HPDE6-E6E7 (cell line): ENCODE data around the gene ZC3H18.
"Not testable (repeated sequence)": the region's sequence is repeated elsewhere in the genome, so short reads cannot be mapped to it uniquely, and the experiment has no call there.

ENCODE experiments used
- DNase-seq: peaks from one replicate; pipeline ENCODE4 v3.0.0; 2011; ENCODE audit warnings: missing footprints; ENCODE audit errors: extremely low spot score

ZC3H18 gene

GRCh38 chr16:88605186-88606147 lies 35.3 kb downstream of the ZC3H18 start:
- no peak for DNase-seq

GRCh38 chr16:88606148-88606757 lies 36.0 kb downstream of the ZC3H18 start:
- DNase-seq: no peak

- DNase-seq: no peak
These were observed 37.9 kb downstream of the ZC3H18 start for GRCh38 chr16:88608076-88608475.

GRCh38 chr16:88609426-88609825 lies 39.2 kb downstream of the ZC3H18 start:
- DNase-seq: not testable (repeated sequence)

- no peak for DNase-seq
These were observed 39.9 kb downstream of the ZC3H18 start for GRCh38 chr16:88610080-88610479.

GRCh38 chr16:88610909-88611812 lies 41.0 kb downstream of the ZC3H18 start:
- no peak for DNase-seq

GRCh38 chr16:88613293-88613692 lies 43.1 kb downstream of the ZC3H18 start:
- no peak for DNase-seq

- no peak for DNase-seq
These were observed 44.0 kb downstream of the ZC3H18 start for GRCh38 chr16:88613911-88614817.

GRCh38 chr16:88614818-88615580 lies 44.8 kb downstream of the ZC3H18 start:
- DNase-seq: no peak

- no peak for DNase-seq
These were observed 46.1 kb downstream of the ZC3H18 start for GRCh38 chr16:88616320-88616719.

- DNase-seq: no peak
These were observed 46.5 kb downstream of the ZC3H18 start for GRCh38 chr16:88616736-88617135.

- DNase-seq: no peak
These were observed 47.2 kb downstream of the ZC3H18 start for GRCh38 chr16:88617268-88618031.

- DNase-seq: no peak
These were observed 48.2 kb downstream of the ZC3H18 start for GRCh38 chr16:88618182-88618955.

- no peak for DNase-seq
These were observed 48.9 kb downstream of the ZC3H18 start for GRCh38 chr16:88618956-88619667.

- DNase-seq: no peak
These were observed 49.9 kb downstream of the ZC3H18 start for GRCh38 chr16:88619859-88620815.

GRCh38 chr16:88622125-88622524 lies 51.9 kb downstream of the ZC3H18 start:
- no peak for DNase-seq

- no peak for DNase-seq
These were observed 52.7 kb downstream of the ZC3H18 start for GRCh38 chr16:88622866-88623265.
